Mucosa of gallbladder (tissue), 1 donor: ENCODE measurements around the gene FAM124B. TPM values are rescaled to one million over a fixed set of nuclear protein-coding genes. Genes with fewer than 3 reads are reported as not detected.

Source experiments
- DNase-seq: peaks from one replicate; pipeline ENCODE4 v3.0.0-alpha.2; 2020; ENCODE audit warnings: low spot score
- total RNA-seq: library from RNA; stranded (reverse); gene quantifications from one replicate; pipeline ENCODE4 v1.2.1, GENCODE V29; 2021
- donor health status: DM: no; HTN: no; CAD: no.

Gene FAM124B, protein sequence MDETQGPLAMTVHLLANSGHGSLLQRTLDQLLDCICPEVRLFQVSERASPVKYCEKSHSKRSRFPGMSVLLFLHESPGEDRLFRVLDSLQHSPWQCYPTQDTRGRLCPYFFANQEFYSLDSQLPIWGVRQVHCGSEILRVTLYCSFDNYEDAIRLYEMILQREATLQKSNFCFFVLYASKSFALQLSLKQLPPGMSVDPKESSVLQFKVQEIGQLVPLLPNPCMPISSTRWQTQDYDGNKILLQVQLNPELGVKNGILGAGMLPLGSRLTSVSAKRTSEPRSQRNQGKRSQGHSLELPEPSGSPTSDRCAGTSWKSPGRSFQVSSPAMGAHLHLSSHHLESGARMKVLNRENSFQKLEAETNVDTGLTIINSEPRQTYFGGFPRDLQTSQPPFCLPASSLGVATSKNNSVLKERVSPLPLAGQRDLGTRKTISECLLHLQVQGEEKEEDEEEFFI
- total RNA-seq, result 1.2 TPM

DNA sequence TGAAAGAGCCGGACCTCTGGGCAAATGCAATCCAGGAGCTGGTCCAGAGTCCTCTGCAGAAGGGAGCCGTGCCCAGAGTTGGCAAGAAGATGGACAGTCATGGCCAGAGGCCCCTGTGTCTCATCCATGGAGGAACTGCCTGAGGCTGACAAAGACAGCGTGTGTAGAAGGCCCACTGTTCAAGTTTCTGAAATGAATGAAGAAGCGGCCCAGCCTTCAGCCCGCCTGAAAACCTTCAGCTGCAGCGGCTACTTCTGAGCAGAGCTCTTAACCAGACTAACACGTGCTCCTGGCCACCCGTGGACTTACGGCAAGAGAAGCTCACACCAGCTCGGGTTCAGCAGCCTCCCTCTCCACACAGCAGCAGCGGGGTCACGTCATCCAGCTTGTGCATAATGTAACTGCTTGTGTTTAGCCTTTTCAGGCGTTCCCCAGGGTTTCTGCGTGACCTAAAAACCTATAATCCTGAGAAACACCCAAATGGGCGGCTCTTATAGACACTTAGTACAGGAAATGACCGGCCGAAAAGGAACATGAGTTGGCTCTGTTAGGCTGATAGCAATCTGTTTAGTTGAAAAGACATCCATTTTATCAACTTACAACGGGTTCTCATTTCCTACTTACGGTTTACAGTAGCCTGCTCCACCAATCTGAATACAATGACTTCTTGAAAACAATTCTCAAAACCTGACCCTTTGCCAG lies at the start of gene FAM124B:
Gene FAM124B (minus strand): TSS at position 467 of the 702 bp plus-strand sequence. CDS start 339 bp downstream, at position 128.
- DNase-seq, result peak; percentile 58

DNA sequence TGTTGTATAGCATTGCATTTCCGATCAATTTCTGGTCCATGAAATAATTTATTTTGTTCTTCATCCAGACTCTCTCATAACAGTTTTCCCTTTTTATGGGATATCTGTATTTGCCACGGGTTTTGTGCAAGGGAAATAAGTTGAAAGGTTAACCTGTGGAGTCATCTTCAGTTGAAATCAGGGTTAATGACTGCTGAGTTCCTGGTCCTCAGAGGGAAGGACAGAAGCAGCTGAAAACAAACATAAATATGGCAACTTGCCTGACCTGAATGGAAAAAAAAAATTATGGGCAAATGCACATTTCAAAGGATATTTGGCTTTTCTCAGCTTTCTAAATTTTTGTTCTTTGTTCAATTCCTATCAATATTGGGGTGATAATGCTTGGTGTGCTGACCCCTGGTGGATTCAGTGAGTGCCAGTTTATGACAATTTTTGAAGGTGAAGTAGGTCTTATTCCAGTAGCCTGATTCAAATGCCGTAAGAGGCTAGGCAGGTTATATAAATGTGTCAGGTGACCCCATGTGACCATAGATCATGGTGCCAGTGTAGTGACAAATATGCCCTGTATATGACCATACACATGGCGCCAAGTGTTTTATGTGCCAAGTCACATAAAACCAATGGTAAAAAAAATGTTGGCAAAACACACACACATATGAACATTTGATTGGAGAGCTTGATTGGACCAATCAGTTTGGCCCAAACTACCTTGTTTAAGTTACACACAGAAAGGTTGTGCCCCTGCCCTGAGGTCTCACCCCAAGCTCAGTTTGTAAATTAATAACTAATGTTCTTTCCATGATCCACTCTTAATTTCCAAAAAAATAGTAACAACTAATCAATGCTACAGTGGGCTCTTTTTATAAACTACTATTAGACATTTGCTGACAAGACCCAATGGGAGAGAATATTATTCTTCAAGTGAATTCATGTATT lies 47.6 kb upstream of the FAM124B start:
- no peak for DNase-seq

DNA sequence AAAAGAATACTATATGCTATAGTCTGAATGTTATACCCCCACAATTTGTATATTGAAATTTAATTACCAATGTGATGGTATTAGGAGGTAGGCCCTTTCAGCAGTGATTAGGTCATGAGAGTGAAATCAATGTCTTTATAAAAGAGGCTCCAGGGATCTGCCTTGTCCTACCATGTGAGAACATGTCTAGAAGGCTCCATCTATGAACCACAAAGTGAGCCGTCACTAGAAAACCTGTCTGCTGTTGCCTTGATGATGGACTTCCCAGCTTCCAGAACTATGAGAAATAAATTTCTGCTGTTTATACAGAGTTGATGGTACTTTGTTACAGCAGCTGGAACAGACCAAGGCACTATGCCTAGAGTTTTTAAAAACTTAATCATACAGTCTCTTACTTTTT lies 46.3 kb upstream of the FAM124B start:
- DNase-seq, result no peak

DNA sequence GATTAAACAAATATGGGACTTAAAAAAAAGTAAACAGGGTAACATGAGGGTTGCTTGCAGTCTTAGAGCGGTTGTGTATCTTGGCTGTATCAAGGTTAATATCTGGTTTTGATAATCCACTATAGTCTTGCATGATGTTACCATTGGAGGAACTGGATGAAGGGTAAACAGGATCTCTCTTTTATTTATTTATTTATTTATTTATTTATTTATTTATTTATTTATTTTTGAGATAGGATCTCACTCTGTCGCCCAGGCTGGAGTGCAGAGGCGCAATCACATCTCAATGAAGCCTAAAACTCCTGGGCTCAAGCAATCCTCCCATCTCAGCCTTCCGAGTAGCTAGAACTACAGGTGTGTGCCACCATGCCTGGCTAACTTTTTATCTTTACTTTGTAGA lies 42.9 kb upstream of the FAM124B start:
- DNase-seq, result no peak

DNA sequence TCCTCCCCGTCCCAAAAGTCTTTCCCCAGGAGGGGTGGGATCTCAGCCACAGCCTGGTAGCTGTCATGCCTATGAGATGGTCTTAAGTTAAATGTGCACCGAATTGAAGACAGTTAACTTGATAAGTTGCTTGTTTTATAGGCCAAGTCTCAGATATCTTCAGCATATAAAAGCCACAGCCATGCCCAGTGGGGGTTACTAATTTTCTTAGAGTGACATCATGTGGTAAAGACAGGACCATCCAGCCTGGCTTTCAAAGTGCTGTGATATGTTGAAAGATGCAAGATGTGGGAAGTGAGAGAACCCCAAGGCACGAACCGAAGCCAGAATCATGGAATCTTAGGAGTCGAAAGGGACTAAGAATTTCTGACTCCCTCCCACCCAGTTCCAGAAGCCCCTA lies 42.1 kb upstream of the FAM124B start:
- no peak for DNase-seq

DNA sequence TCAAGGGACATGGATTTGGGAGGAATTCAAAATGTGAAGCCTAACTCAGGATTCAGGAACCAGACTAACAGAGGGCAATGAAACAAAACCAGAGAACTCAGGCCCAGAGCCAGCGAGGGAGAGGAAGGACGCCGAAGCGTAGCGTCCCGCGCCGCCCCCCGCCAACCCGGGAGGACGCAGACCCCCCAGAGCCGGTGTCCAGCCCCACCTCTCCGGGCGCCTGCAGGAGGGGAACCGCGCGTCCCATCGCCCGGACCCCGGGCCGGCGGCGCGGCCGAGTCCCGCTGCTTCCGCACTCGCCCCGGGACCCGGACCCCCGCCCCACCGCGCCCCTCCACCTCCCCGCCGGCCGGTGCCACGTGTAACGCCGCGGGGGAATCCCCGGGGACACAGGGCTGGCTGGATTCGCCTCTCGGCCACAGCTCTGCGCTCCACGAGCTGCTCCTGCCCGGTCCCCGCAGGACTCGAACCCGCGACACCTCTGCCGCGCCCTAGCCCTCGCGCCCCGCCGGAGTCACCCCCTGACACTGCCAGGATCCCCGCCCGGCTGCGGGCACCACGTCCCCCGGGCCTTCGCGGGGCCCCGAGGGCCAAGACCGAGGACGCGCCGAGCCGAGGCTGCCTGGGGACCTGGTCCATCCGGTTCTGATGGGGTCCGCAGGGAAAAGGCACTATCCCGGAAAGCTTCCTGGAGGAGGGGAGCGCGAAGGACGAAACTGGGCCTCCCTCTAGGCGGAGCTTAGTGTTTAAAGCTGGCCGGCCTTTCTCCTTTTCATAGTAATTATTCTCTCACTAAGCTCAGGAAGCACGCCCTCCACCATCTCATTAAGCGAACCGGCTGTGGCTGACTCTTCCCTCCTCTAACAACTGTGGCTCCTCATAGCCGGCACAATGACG lies 40.4 kb upstream of the FAM124B start:
- peak; percentile 13 for DNase-seq

DNA sequence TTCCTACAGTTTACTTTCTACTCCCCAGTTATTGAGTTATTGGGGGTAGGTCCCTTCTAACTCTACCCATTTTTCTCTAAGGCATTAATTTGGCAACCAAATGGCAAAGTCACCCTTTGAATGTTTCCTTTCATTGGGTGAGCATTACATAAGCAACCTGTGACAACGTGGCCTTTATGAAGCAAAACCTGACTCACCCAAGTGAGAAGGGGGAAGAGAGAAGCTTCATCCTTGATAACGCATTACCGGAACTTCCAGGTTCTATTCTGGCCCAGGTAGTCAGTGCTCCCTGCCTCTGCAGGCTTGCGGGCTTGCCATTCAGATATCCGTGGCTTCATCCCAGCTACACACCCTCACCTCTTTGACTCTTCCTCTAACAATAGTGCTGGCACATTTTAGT lies 39.1 kb upstream of the FAM124B start:
- no peak for DNase-seq

DNA sequence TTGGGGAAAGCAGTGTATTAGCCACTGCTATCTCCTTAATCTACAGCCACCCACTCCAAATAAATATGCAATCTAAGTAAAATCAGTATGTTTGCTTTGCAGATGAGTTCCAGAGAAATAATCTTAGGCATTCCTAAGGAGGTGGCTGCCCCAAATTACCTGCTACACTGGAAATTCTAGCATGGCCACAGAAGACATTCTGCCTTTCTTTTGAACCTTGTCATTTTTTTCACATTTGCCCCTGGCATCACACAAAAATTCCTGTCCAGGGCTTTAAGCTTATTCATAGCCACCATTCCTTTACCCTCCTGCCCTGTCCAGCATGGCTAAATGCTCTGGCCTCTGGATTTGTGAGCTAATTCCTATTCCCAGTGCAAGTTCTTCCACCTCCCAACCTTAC lies 36.8 kb upstream of the FAM124B start:
- DNase-seq, result no peak

DNA sequence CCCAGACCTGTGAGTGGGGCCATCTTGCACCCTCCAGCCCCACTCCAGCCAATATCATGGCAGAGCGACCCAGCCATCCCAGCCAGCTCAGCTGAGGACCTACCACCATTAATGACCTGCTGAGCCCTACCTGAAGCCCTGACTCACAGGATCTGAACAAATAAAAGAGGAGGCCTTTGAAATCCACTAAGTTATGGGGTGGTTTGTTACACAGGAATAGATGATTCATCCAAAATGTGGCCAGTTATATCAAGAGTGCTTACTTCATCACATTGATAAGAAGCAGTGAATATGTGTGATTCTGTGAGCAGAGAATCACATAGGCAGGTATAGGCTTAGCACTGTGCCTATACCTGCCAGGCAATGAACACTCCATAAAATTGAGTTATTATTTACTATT lies 34.7 kb upstream of the FAM124B start:
- no peak for DNase-seq

DNA sequence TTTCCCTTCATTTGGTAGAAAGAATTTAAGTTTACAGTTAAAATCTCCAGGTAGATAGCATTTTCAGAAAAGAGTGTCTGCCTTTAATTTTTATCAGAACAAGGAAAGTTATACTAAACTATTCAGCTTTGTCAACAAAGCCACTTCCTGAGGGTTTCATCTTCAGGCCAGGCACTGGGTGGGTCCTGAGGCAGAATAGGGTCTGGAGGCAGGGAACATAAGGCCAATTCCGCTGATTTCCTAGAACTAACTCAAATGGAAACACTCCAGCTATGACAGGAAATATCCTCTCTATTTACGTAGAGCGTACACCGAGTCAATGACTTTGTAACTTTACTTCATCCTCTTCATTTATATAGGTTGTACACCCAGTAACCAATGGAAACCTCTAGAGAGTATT lies 32.7 kb upstream of the FAM124B start:
- DNase-seq, result no peak

DNA sequence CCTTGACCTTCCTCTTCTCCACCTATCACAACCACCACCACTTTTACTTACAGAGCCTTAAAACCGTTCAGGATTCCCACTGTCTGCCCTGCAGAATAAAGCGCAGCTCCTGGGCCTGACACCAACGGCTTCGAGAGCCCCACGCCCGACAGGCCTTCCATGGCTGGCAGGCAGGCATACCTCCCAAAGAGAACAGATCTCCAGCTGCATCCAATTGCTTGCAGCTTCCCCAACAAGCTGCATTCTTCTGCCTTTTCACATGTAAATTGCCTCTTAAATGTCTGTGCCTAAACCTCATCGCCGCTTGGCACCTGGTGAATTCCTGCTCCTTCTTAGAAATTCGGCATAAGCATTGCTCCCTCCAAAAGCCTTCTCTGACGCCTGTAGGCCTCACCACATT lies 31.5 kb upstream of the FAM124B start:
- no peak for DNase-seq

DNA sequence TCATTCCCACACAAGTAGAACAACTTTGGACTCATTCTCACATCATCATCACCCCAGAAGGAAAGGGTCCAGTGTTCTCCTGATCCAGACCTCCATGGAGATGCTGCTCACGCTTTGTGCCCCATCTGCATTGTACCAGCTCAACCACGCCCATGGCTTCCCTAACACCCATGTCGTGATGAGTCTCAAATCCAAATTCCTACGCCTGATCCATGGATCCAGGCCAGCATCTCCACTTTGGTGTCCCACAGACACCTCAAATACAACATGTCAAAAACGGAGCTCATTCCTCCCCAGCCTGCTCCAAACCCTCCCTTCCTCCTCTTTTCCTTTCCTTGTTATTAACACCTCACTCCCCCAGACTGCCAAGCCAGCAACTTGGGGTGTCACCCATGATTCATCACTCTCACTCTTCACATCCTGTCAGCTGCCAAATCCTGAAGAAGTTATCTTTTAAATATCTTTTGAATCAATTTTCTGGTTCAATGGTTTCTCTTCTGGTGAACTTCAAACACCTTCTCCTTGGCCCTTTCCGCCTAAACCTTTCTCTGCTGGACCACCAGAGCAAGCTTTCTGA lies 30.2 kb upstream of the FAM124B start:
- no peak for DNase-seq

DNA sequence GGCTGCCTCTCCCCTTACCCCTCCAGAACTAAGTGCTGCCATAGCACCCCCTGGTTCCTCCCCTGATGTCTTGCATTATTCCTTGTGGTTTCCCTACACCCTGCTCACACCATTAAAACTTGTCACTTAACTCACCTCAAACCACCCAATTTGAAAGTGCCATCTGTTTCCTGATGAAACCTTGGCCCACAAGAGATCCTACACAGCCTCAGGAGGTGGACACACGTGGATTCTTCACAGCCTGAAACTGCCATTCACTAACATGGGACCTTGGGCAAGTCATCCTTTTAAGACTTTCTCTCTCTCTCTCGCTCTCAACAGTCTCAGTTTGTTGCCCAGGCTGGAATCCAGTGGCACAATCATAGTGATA lies 27.5 kb upstream of the FAM124B start:
- DNase-seq, result no peak

DNA sequence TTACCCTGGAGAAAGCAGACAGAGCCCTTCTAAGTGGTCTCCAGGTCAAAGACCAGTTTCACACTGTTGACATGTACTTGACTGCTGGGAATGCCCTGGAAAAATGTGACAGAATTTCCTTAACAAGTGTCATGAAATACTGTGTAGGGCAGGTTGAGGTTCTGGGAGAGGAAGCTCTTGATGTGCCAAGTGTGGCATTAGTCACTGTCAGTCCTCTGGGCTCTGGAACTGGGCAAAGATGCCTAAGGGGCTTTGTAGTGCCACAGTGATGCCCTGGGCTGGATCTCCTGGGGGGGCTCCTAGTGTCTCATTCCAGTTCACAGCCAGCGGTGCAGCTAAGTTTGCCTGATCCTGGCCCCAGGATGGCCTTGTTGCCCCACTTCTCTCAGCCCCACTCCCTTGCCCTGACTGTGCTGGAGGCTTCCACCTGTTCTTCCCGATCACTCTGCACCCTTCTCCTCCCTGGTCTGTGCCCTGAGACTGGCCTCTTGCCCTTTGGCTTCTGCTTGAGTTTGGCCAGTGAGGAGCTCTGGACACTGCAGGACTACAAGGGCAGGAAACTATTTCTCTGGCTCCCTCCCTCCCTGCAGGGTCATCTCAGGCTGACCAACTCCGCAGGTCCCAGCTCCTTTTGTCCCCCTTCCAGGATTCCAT lies 27.0 kb upstream of the FAM124B start:
- no peak for DNase-seq

DNA sequence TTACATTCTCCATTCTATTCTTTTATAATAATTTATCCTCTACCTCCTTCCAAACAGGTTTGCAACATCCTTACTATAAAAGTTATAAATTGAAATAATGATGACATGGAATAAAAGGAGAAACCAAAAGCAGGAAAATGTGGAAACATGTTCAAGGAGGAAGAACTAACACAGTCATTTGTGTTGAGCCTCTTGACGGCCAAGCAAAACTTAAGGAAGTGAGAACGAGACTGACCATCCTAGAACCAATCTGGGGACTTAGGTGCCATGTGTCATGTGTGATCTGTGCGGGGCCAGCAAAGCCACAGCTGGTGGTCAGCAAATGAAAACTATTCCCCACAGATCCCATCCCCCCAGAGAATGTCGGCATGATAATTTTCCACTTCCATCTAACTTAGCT lies 25.6 kb upstream of the FAM124B start:
- no peak for DNase-seq

DNA sequence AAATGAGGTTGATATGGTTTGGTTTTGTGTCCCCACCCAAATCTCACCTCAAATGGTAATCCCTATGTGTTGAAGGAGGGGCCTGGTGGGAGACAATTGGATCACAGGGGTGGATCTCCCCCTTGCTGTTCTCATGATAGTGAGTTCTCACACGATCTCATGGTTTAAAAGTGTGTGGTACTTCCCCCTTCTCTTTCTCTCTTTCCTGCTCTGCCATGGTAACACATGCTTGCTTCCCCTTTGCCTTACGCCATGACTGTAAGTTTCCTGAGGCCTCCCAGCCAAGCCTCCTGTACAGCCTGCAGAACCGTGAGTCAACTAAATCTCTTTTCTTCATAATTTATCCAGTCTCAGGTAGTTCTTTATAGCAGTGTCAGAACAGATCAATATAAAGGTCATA lies 24.7 kb upstream of the FAM124B start:
- no peak for DNase-seq

DNA sequence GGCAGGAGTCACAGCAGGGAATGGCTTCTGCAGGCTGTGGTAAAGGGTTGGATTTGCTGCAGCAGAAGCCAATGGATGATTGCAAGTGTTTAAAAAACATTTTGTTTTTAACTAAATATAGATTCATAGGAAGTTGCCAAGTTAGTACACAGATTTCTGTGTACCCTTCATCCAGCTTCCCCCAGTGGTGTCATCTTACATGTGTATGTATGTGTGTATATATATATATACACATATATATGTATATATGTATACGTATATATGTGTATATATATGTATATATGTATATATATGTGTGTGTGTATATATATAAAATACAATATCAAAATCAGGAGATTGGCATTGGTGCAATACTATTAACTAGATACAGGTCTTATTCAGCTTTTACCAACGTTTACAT lies 19.2 kb upstream of the FAM124B start:
- DNase-seq, result no peak

DNA sequence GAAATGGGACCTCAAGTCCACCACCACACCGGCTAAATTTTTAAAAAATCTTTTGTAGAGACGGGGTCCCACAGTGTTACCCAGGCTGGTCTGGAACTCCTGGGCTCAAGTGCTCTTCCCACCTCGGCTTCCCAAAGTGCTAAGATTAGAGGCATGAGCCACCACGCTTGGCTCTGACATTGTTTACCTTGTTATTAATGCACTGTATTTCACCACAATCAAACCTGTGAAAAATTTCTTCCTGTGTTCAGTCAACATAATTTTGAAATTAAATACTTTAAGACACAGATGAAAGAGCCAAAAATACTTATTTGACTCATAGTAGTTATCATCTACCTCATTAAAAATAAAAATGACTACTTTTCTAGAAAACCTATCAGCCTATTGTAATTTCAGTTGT lies 16.0 kb upstream of the FAM124B start:
- DNase-seq, result no peak

DNA sequence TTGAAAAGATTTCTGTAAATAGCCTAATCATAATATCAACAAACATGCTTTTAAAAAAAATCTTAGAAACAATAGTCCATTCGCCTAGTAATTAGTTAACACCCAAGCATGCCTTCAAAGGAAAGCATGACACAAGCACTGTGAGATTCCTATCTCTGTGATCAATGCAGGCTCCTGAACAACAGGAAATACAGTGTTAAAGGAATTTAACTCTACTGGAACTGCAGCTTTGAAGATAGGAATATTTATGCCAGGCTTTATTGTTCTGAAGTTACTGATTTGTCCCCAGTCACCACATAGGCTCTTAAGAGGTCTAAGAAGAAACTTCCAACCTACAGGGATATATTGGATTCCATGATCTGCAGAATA lies 15.4 kb upstream of the FAM124B start:
- no peak for DNase-seq

DNA sequence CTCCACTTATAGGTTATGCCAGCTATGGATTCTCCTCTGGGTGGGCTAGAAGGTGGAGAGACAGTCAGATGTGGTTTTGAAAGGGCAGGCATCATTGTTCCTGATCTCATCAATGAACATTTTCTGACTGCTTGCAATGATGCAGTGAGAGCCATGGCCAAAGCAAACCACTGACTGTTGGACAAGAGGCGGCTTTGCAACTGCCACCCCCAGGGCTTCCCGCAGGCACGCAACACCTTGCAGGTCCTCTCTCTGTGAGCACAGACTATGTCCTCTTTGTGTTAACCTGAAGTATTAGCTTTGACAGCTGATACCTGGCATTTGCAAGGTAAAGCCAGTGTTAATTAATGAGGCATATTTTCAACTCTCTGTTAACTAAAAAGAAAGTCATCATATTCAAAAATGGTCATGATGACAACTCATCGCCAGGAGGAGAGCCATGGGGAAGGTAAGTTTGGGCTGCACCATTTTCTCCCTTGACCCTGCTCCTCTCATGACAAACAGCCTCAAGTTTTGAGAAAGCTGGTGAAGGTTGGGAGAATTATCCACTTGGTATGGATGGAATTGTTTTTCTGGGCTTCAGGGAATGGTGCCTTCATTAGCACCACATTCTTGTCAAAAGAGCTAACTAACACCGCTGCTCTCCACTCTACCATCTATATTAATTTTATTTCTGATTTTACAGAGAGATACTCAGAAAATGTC lies 14.9 kb upstream of the FAM124B start:
- no peak for DNase-seq
